ENCODE measurements around the gene BCL2.

BCL2 gene

GRCh38 chr18:63088262-63088661 is 231.3 kb downstream of the BCL2 start:
- no peaks in the 10 kb centered on the region for H3K79me2 ChIP-seq (ENCODE audit: insufficient read depth, low read length)

GRCh38 chr18:63087421-63088230 is 231.9 kb downstream of the BCL2 start:
- ATAC-seq (ENCODE audit: insufficient read depth, low read depth): no peak
- Histone ChIP-seq H3K36me3 (ENCODE audit: insufficient read depth, low read length) (no peaks in the 10 kb centered on the region), H3K79me2 (ENCODE audit: insufficient read depth, low read length) (no peaks in the 10 kb centered on the region), H3K27ac (ENCODE audit: low read length) (no peak overlapping the region), H2AFZ (ENCODE audit: low read depth, low read length) (no peak overlapping the region), H3K4me2 (ENCODE audit: insufficient read depth, low read length) (no peak overlapping the region), H3K4me3 (ENCODE audit: low read depth in 1 of 2, low read length in 2 of 2) (no peak overlapping the region), H3K9me3 (ENCODE audit: insufficient read depth, low read length, severe bottlenecking) (no peaks in the 10 kb centered on the region), H3K4me1 (ENCODE audit: insufficient read depth, low read length) (peaks cover 6% of the 10 kb centered on the region; the same call in 1 of the 2 replicates), H4K20me1 (ENCODE audit: insufficient read depth, low read length) (no peaks in the 10 kb centered on the region), H3K27me3 (ENCODE audit: insufficient read depth, low read length, poor library complexity) (no peaks in the 10 kb centered on the region), H3K9ac (ENCODE audit: low read depth, low read length) (no peak overlapping the region)
- TF ChIP-seq CTCF (IDR thresholded peaks at IDR 0.05; ENCODE audit: borderline replicate concordance, extremely low read depth, low read length, poor library complexity, severe bottlenecking) (no peak), EZH2 (IDR thresholded peaks at IDR 0.05; ENCODE audit: borderline replicate concordance, low read depth, low read length, severe bottlenecking) (no peak)
- no peak for DNase-seq

More at GRCh38 chr18:63088262-63088661, 231.3 kb downstream of the BCL2 start:
- Histone ChIP-seq H3K27me3 (ENCODE audit: insufficient read depth, low read length, poor library complexity) (no peaks in the 10 kb centered on the region), H3K9ac (ENCODE audit: low read depth, low read length) (no peak overlapping the region), H3K27ac (ENCODE audit: low read length) (no peak overlapping the region), H2AFZ (ENCODE audit: low read depth, low read length) (no peak overlapping the region), H3K4me1 (ENCODE audit: insufficient read depth, low read length) (peaks cover 8% of the 10 kb centered on the region; the same call in 1 of the 2 replicates), H3K4me3 (ENCODE audit: low read depth in 1 of 2, low read length in 2 of 2) (no peak overlapping the region), H3K9me3 (ENCODE audit: insufficient read depth, low read length, severe bottlenecking) (no peaks in the 10 kb centered on the region), H4K20me1 (ENCODE audit: insufficient read depth, low read length) (no peaks in the 10 kb centered on the region), H3K36me3 (ENCODE audit: insufficient read depth, low read length) (no peaks in the 10 kb centered on the region), H3K4me2 (ENCODE audit: insufficient read depth, low read length) (no peak overlapping the region)
- no peak for DNase-seq
- no peak for ATAC-seq (ENCODE audit: insufficient read depth, low read depth)
- no peak for TF ChIP-seq CTCF (IDR thresholded peaks at IDR 0.05; ENCODE audit: borderline replicate concordance, extremely low read depth, low read length, poor library complexity, severe bottlenecking)

GRCh38 chr18:63085611-63086010 is 234.0 kb downstream of the BCL2 start:
- H3K4me1 ChIP-seq (ENCODE audit: insufficient read depth, low read length): no peaks in the 10 kb centered on the region
- no peak overlapping the region for H3K4me2 ChIP-seq (ENCODE audit: insufficient read depth, low read length)
- no peak overlapping the region for H3K27ac ChIP-seq (ENCODE audit: low read length)
- H3K9me3 ChIP-seq (ENCODE audit: insufficient read depth, low read length, severe bottlenecking): no peaks in the 10 kb centered on the region
- H3K9ac ChIP-seq (ENCODE audit: low read depth, low read length): no peak overlapping the region
- ATAC-seq (ENCODE audit: insufficient read depth, low read depth) (no peak), DNase-seq (no peak)
- no peaks in the 10 kb centered on the region for H4K20me1 ChIP-seq (ENCODE audit: insufficient read depth, low read length)
- no peak overlapping the region for H3K4me3 ChIP-seq (ENCODE audit: low read depth in 1 of 2, low read length in 2 of 2)
- H3K36me3 ChIP-seq (ENCODE audit: insufficient read depth, low read length): no peaks in the 10 kb centered on the region
- no peaks in the 10 kb centered on the region for H3K27me3 ChIP-seq (ENCODE audit: insufficient read depth, low read length, poor library complexity)
- no peak overlapping the region for H2AFZ ChIP-seq (ENCODE audit: low read depth, low read length)
- H3K79me2 ChIP-seq (ENCODE audit: insufficient read depth, low read length): no peaks in the 10 kb centered on the region
- no peak for TF ChIP-seq EZH2 (IDR thresholded peaks at IDR 0.05; ENCODE audit: borderline replicate concordance, low read depth, low read length, severe bottlenecking)
- TF ChIP-seq CTCF (IDR thresholded peaks at IDR 0.05; ENCODE audit: borderline replicate concordance, extremely low read depth, low read length, poor library complexity, severe bottlenecking): no peak
